Immature natural killer cell (primary cell): ENCODE data around the gene INIP. TPM values are rescaled to one million over a fixed set of nuclear protein-coding genes. Genes with fewer than 3 reads are reported as not detected.

Source experiments
- DNase-seq, 3 donors: peaks; one replicate each; pipeline ENCODE4 v3.0.0; 2022; ENCODE audit warnings: mixed read lengths in 1 of 3
- H3K27ac Mint-ChIP-seq, 6 donors: one replicate each; pipeline ENCODE4 v1.8.0; 2020; ENCODE audit warnings: mixed read lengths in 6 of 6, mild to moderate bottlenecking in 5 of 6, inconsistent platforms in 4 of 6, moderate library complexity in 3 of 6
- H3K27me3 Mint-ChIP-seq, 3 donors: one replicate each; pipeline ENCODE4 v1.8.0; 2020 to 2021; ENCODE audit warnings: low read depth in 3 of 3, mild to moderate bottlenecking in 3 of 3, mixed read lengths in 3 of 3, moderate library complexity in 3 of 3, inconsistent platforms in 1 of 3
- H3K36me3 Mint-ChIP-seq, 3 donors: one replicate each; pipeline ENCODE4 v1.8.0; 2020; ENCODE audit warnings: mixed read lengths in 3 of 3, inconsistent platforms in 2 of 3, mild to moderate bottlenecking in 2 of 3
- H3K4me1 Mint-ChIP-seq, 2 donors: one replicate each; pipeline ENCODE4 v1.8.0; 2020; ENCODE audit warnings: inconsistent platforms in 2 of 2, mild to moderate bottlenecking in 2 of 2, mixed read lengths in 2 of 2, moderate library complexity in 1 of 2
- H3K4me3 Mint-ChIP-seq, 5 donors: one replicate each; pipeline ENCODE4 v1.8.0; 2020; ENCODE audit warnings: mild to moderate bottlenecking in 5 of 5, mixed read lengths in 5 of 5, inconsistent platforms in 3 of 5, moderate library complexity in 3 of 5
- H3K9me3 Mint-ChIP-seq, 6 donors: one replicate each; pipeline ENCODE4 v1.8.0; 2020; ENCODE audit warnings: mild to moderate bottlenecking in 6 of 6, mixed read lengths in 6 of 6, inconsistent platforms in 4 of 6, moderate library complexity in 3 of 6
- polyA plus RNA-seq, 3 donors: library from polyadenylated mRNA; unstranded; fragments of 300-500 nt; fragmentation: Illumina TruSeq; gene quantifications; one replicate each; pipeline ENCODE4 v1.2.3, GENCODE V29; 2021

The INIP gene
- polyA plus RNA-seq: 10 to 100 TPM; 27.9 to 39.6 (median 34.3) TPM

- Mint-ChIP-seq H3K4me1 (peaks cover 17 to 40% of the 10 kb centered on the region in 2 donors), H3K36me3 (peaks cover 0 to 4% (median 2%) of the 10 kb centered on the region in 3 donors), H3K4me3 (peak within 1 kb of the TSS; percentile 93 to 100 (median 98)), H3K27ac (peak within 1 kb of the TSS; percentile 98 to 99 (median 99)), H3K27me3 (peaks cover 2 to 6% (median 4%) of the 10 kb centered on the region in 3 donors), H3K9me3 (no peaks in the 10 kb centered on the region)
- DNase-seq: peak; percentile 96 to 97 (median 97)
Measured at GRCh38 chr9:112717661-112718331, at the start of gene INIP. INIP (minus strand) TSS chr9:112718117; CDS start chr9:112716485, 1,632 bp downstream.

GRCh38 chr9:112765281-112765680 lies 47.4 kb upstream of the INIP start:
- peaks cover 0 to 5% (median 0%) of the 10 kb centered on the region in 3 donors for H3K27me3 Mint-ChIP-seq
- H3K4me3 Mint-ChIP-seq: no peak overlapping the region
- peaks cover 13 to 26% (median 14%) of the 10 kb centered on the region in 3 donors for H3K36me3 Mint-ChIP-seq
- H3K27ac Mint-ChIP-seq: no peak overlapping the region
- no peak for DNase-seq
- peaks cover 0 to 7% (median 0%) of the 10 kb centered on the region in 6 donors for H3K9me3 Mint-ChIP-seq
- H3K4me1 Mint-ChIP-seq: peaks cover 9 to 18% of the 10 kb centered on the region in 2 donors

GRCh38 chr9:112764837-112765236 lies 46.9 kb upstream of the INIP start:
- peaks cover 13 to 22% of the 10 kb centered on the region in 2 donors for H3K4me1 Mint-ChIP-seq
- H3K27me3 Mint-ChIP-seq: peaks cover 0 to 5% (median 0%) of the 10 kb centered on the region in 3 donors
- no peak for DNase-seq
- no peak overlapping the region for H3K27ac Mint-ChIP-seq
- peaks cover 13 to 24% (median 14%) of the 10 kb centered on the region in 3 donors for H3K36me3 Mint-ChIP-seq
- peaks cover 0 to 7% (median 0%) of the 10 kb centered on the region in 6 donors for H3K9me3 Mint-ChIP-seq
- H3K4me3 Mint-ChIP-seq: no peak overlapping the region

- Mint-ChIP-seq H3K4me1 (peaks cover 15 to 19% of the 10 kb centered on the region in 2 donors), H3K27ac (peak overlapping the region in 1 of 6 donors; percentile 24), H3K9me3 (peaks cover 0 to 7% (median 0%) of the 10 kb centered on the region in 6 donors), H3K27me3 (peaks cover 0 to 5% (median 0%) of the 10 kb centered on the region in 3 donors), H3K4me3 (no peak overlapping the region), H3K36me3 (peaks cover 9 to 19% (median 13%) of the 10 kb centered on the region in 3 donors)
- no peak for DNase-seq
Measured at GRCh38 chr9:112764344-112764743, 46.4 kb upstream of the INIP start.

- H3K27ac Mint-ChIP-seq: no peak overlapping the region
- no peak overlapping the region for H3K4me3 Mint-ChIP-seq
- peaks cover 8 to 16% (median 9%) of the 10 kb centered on the region in 3 donors for H3K36me3 Mint-ChIP-seq
- H3K27me3 Mint-ChIP-seq: peaks cover 0 to 3% (median 0%) of the 10 kb centered on the region in 3 donors
- H3K9me3 Mint-ChIP-seq: peaks cover 0 to 7% (median 0%) of the 10 kb centered on the region in 6 donors
- DNase-seq: no peak
- H3K4me1 Mint-ChIP-seq: peaks cover 21 to 23% of the 10 kb centered on the region in 2 donors
Measured at GRCh38 chr9:112762726-112763518, 45.0 kb upstream of the INIP start.

- peaks cover 7 to 19% (median 12%) of the 10 kb centered on the region in 3 donors for H3K36me3 Mint-ChIP-seq
- no peak overlapping the region for H3K27ac Mint-ChIP-seq
Measured at GRCh38 chr9:112761912-112762655, 44.2 kb upstream of the INIP start.

GRCh38 chr9:112760821-112761220 lies 42.9 kb upstream of the INIP start:
- Mint-ChIP-seq H3K4me1 (peaks cover 37 to 42% of the 10 kb centered on the region in 2 donors), H3K4me3 (peak overlapping the region in 1 of 5 donors; percentile 23), H3K27ac (peak overlapping the region in 1 of 6 donors; percentile 31), H3K36me3 (peaks cover 0 to 16% (median 12%) of the 10 kb centered on the region in 3 donors), H3K9me3 (no peaks in the 10 kb centered on the region), H3K27me3 (peaks cover 0 to 8% (median 2%) of the 10 kb centered on the region in 3 donors)
- no peak for DNase-seq

More at GRCh38 chr9:112761912-112762655, 44.2 kb upstream of the INIP start:
- no peak for DNase-seq
- Mint-ChIP-seq H3K27me3 (peaks cover 0 to 4% (median 2%) of the 10 kb centered on the region in 3 donors), H3K4me3 (no peak overlapping the region), H3K4me1 (peaks cover 29 to 32% of the 10 kb centered on the region in 2 donors), H3K9me3 (peaks cover 0 to 7% (median 0%) of the 10 kb centered on the region in 6 donors)

- Mint-ChIP-seq H3K9me3 (no peaks in the 10 kb centered on the region), H3K27me3 (peaks cover 0 to 21% (median 2%) of the 10 kb centered on the region in 3 donors), H3K4me3 (no peak overlapping the region), H3K27ac (no peak overlapping the region), H3K4me1 (peaks cover 61 to 71% of the 10 kb centered on the region in 2 donors), H3K36me3 (peaks cover 0 to 20% (median 12%) of the 10 kb centered on the region in 3 donors)
- no peak for DNase-seq
Measured at GRCh38 chr9:112757940-112758339, 40.0 kb upstream of the INIP start.

- Mint-ChIP-seq H3K4me1 (peaks cover 66 to 76% of the 10 kb centered on the region in 2 donors), H3K27me3 (peaks cover 2 to 26% (median 2%) of the 10 kb centered on the region in 3 donors), H3K27ac (peak overlapping the region in 1 of 6 donors; percentile 7), H3K9me3 (no peaks in the 10 kb centered on the region), H3K36me3 (peaks cover 0 to 20% (median 12%) of the 10 kb centered on the region in 3 donors), H3K4me3 (no peak overlapping the region)
- DNase-seq: no peak
Measured at GRCh38 chr9:112757282-112757883, 39.5 kb upstream of the INIP start.

- Mint-ChIP-seq H3K27ac (peak overlapping the region in 1 of 6 donors; percentile 36), H3K4me1 (peaks cover 74 to 82% of the 10 kb centered on the region in 2 donors), H3K36me3 (peaks cover 0 to 17% (median 12%) of the 10 kb centered on the region in 3 donors), H3K9me3 (no peaks in the 10 kb centered on the region), H3K27me3 (peaks cover 7 to 32% (median 12%) of the 10 kb centered on the region in 3 donors), H3K4me3 (peak overlapping the region in 1 of 5 donors; percentile 84)
- DNase-seq: no peak
Measured at GRCh38 chr9:112755675-112756074, 37.8 kb upstream of the INIP start.

GRCh38 chr9:112755016-112755427 lies 37.1 kb upstream of the INIP start:
- no peak for DNase-seq
- peaks cover 7 to 32% (median 15%) of the 10 kb centered on the region in 3 donors for H3K27me3 Mint-ChIP-seq
- H3K36me3 Mint-ChIP-seq: peaks cover 0 to 16% (median 12%) of the 10 kb centered on the region in 3 donors
- no peaks in the 10 kb centered on the region for H3K9me3 Mint-ChIP-seq
- peak overlapping the region; percentile 36 to 84 (median 76) for H3K4me3 Mint-ChIP-seq
- H3K4me1 Mint-ChIP-seq: peaks cover 72 to 80% of the 10 kb centered on the region in 2 donors
- H3K27ac Mint-ChIP-seq: peak overlapping the region; percentile 7 to 81 (median 73)

GRCh38 chr9:112754578-112754977 lies 36.7 kb upstream of the INIP start:
- peak overlapping the region; percentile 36 to 84 (median 76) for H3K4me3 Mint-ChIP-seq
- peaks cover 0 to 16% (median 12%) of the 10 kb centered on the region in 3 donors for H3K36me3 Mint-ChIP-seq
- H3K4me1 Mint-ChIP-seq: peaks cover 72 to 80% of the 10 kb centered on the region in 2 donors
- DNase-seq: peak; percentile 59 to 64 (median 60)
- H3K27ac Mint-ChIP-seq: peak overlapping the region; percentile 7 to 81 (median 73)
- H3K9me3 Mint-ChIP-seq: no peaks in the 10 kb centered on the region
- peaks cover 7 to 32% (median 18%) of the 10 kb centered on the region in 3 donors for H3K27me3 Mint-ChIP-seq
